Measurements from ENCODE around the gene CDK6.

DNA sequence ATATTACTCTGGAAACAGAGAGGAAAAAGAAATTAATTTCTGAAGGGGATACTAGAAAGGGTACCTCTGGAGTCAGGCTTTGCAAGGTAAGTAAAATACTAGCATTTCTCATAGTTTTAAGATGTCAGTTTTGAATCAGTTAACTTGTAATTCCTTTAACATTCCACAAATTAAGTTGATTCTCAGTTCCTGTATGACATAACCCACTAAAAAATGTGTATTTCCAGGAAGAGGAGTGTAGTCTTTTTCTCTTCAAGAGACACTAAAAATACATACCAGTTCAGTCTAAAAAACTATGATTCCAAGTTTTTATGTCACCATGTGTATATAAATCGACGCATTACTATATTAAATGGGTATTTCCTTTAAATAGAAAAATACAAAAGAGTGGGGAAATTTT lies 113.2 kb downstream of the CDK6 start:
- TF ChIP-seq, protein P1, sequence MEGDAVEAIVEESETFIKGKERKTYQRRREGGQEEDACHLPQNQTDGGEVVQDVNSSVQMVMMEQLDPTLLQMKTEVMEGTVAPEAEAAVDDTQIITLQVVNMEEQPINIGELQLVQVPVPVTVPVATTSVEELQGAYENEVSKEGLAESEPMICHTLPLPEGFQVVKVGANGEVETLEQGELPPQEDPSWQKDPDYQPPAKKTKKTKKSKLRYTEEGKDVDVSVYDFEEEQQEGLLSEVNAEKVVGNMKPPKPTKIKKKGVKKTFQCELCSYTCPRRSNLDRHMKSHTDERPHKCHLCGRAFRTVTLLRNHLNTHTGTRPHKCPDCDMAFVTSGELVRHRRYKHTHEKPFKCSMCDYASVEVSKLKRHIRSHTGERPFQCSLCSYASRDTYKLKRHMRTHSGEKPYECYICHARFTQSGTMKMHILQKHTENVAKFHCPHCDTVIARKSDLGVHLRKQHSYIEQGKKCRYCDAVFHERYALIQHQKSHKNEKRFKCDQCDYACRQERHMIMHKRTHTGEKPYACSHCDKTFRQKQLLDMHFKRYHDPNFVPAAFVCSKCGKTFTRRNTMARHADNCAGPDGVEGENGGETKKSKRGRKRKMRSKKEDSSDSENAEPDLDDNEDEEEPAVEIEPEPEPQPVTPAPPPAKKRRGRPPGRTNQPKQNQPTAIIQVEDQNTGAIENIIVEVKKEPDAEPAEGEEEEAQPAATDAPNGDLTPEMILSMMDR (IDR thresholded peaks at IDR 0.05; ENCODE audit: low read depth, low read length), result no peak
- no peak for TF ChIP-seq EZH2phosphoT487 (IDR thresholded peaks at IDR 0.05; ENCODE audit: low read depth)

Data from OCI-LY3 (cell line).